ENCODE results near the gene EGFR.

GRCh38 chr7:55093674-55094073 is 74.9 kb downstream of the EGFR start:
- TF ChIP-seq CTCF (IDR thresholded peaks at IDR 0.05; ENCODE audit: low read depth, low read length) (no peak), MYC (IDR thresholded peaks at IDR 0.05; ENCODE audit: low read depth, low read length) (no peak), POLR2A (IDR thresholded peaks at IDR 0.05; ENCODE audit: extremely low read depth, insufficient read length) (no peak)
